ENCODE results near the gene MGLL.

GRCh38 chr3:127784283-127784682 lies 38.0 kb downstream of the MGLL start:
- TF ChIP-seq CTCF (IDR thresholded peaks at IDR 0.05): no peak
- no peak for TF ChIP-seq POLR2A (IDR thresholded peaks at IDR 0.05)

Measured in right lobe of liver (tissue), 4 donors.